K562 (cell line): ENCODE results near the gene GOT2. TPM values are rescaled to one million over a fixed set of nuclear protein-coding genes. Genes with fewer than 3 reads are reported as not detected.

Experiments used
- FOSL1 ChIP-seq: fragments of 200-800 bp; sonication (Bioruptor generic); conservative IDR thresholded peaks from 2 replicates; pipeline ENCODE4 v1.6.1; 2016; ENCODE audit warnings: missing genetic modification characterization, missing compliant biosample characterization
- HCFC1 ChIP-seq: IDR thresholded peaks from 2 replicates; pipeline ENCODE4 v1.6.1; 2012; ENCODE audit warnings: low read depth, low read length, improper control_type of control experiment
- HDAC2 ChIP-seq: fragments of 450-650 bp; IDR thresholded peaks from 2 replicates; pipeline ENCODE4 v1.6.1; 2016; ENCODE audit warnings: mild to moderate bottlenecking
- SAP30 ChIP-seq: fragments of 200-600 bp; sonication (generic); IDR thresholded peaks from 2 replicates; pipeline ENCODE4 v1.6.1; 2012; ENCODE audit warnings: borderline replicate concordance, low read depth, mild to moderate bottlenecking, moderate library complexity, low read length, control low read depth, inconsistent platforms; ENCODE audit not compliant: insufficient read depth, poor library complexity, severe bottlenecking
- SIX5 ChIP-seq, 2 experiments: IDR thresholded peaks; 2 replicates each; pipeline ENCODE4 v1.6.1; 2011; ENCODE audit warnings: low read length in 2 of 2, borderline replicate concordance in 1 of 2, low read depth in 1 of 2, mild to moderate bottlenecking in 1 of 2, moderate library complexity in 1 of 2; ENCODE audit not compliant: insufficient read depth in 1 of 2
- TEAD1 ChIP-seq, 2 experiments: fragments of 450-650 bp in 1 of 2; sonication (generic) in 1 of 2; formaldehyde crosslinking; IDR thresholded peaks; 2 replicates each; pipeline versions ENCODE4 v1.4.0 to v1.8.0; 2020 to 2022; ENCODE audit warnings: mild to moderate bottlenecking in 2 of 2, missing genetic modification reagents in 1 of 2
- polyA plus RNA-seq, 8 experiments: library from polyadenylated mRNA; depleted of rRNA in 4 of 8; stranded (reverse) in 5 of 8; unstranded in 3 of 8; fragments of >200 nt; fragmentation: Nextera tagmentation in 2 of 8; fragmentation: Illumina TruSeq in 1 of 8; extraction: Ambion mirVana in 2 of 8; extraction: Trizol in 1 of 8; gene quantifications; 2 replicates each; pipeline versions ENCODE4 v1.2.1 to v1.2.3, GENCODE V29; 2011 to 2014; ENCODE audit warnings: inconsistent platforms in 1 of 8, missing spikeins in 1 of 8
- total RNA-seq, 7 experiments: library from RNA; depleted of rRNA in 6 of 7; stranded (reverse); fragments of >200 nt in 6 of 7; fragmentation: Illumina TruSeq in 2 of 7; extraction: Trizol in 2 of 7; gene quantifications; 2 replicates each; pipeline versions ENCODE4 v1.2.1 to v1.2.3, GENCODE V29; 2011 to 2021; ENCODE audit warnings: low replicate concordance in 1 of 7
- TF ChIP-seq, protein P1 (sequence below), 2 experiments: fragments of 450-650 bp; formaldehyde crosslinking in 1 of 2; IDR thresholded peaks; 2 replicates each; pipeline versions ENCODE4 v1.4.0 to v1.6.1; 2014 to 2020; ENCODE audit warnings: mild to moderate bottlenecking in 2 of 2, borderline replicate concordance in 1 of 2, low read depth in 1 of 2
- TF ChIP-seq, protein P2 (sequence below), 2 experiments: fragments of 450-650 bp; IDR thresholded peaks; 2 replicates each; pipeline ENCODE4 v1.6.1; 2018; ENCODE audit warnings: mild to moderate bottlenecking in 2 of 2, low read depth in 1 of 2; ENCODE audit not compliant: partially characterized antibody in 2 of 2
- TF ChIP-seq, protein P3 (sequence below): sonication (generic); formaldehyde crosslinking; IDR thresholded peaks from 2 replicates; pipeline ENCODE4 v1.8.0; 2022; ENCODE audit warnings: mild to moderate bottlenecking, missing genetic modification reagents
- TF ChIP-seq, protein P4 (sequence below): fragments of 450-650 bp; formaldehyde crosslinking; IDR thresholded peaks from 2 replicates; pipeline ENCODE4 v1.4.0; 2020; ENCODE audit warnings: mild to moderate bottlenecking, mixed read lengths

Gene GOT2
- total and polyA plus RNA-seq, 9 of the 15 experiments (the other 6 are each of a cell fraction or from before 2014, with no cell fraction given), result 43.1 to 190 (median 80.2) TPM

DNA sequence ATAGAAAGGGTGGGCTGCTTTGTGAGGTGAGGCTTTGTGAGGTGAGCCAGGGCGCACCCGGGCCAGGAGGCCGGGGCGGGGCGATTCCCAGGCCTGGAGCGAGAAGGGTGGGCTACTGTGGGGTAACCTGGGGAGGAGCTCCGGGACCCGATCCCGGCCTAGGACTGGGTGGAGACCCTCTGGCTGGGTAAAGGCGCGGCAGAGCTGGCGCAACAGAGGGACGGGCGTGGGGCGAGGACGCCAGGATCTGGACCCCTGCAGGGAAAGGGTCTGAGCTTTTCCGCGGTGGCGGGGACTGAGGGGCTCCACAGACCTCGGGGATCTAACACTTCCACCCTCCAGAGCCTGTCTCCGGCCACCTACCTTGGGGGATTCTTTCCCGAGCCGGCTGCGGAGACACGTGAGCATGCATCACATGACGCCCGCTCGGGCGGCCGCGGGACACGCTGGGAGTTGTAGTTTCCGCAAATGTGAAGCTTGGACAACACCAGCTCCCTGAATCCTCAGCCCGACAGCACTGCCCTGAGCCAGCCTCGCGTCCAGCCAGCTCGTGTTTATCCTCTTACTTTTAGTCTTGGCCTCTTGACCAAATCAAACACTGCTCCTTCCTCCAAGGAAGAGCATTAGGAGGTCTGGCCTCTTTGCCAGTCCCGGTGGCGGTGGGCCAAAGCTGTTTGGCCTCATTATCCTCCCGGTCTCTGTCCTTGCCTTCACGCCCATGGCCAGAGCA, 49.6 kb downstream of the GOT2 start, which contains the start of gene SLC38A7 (continued):
- TF ChIP-seq, protein P1, sequence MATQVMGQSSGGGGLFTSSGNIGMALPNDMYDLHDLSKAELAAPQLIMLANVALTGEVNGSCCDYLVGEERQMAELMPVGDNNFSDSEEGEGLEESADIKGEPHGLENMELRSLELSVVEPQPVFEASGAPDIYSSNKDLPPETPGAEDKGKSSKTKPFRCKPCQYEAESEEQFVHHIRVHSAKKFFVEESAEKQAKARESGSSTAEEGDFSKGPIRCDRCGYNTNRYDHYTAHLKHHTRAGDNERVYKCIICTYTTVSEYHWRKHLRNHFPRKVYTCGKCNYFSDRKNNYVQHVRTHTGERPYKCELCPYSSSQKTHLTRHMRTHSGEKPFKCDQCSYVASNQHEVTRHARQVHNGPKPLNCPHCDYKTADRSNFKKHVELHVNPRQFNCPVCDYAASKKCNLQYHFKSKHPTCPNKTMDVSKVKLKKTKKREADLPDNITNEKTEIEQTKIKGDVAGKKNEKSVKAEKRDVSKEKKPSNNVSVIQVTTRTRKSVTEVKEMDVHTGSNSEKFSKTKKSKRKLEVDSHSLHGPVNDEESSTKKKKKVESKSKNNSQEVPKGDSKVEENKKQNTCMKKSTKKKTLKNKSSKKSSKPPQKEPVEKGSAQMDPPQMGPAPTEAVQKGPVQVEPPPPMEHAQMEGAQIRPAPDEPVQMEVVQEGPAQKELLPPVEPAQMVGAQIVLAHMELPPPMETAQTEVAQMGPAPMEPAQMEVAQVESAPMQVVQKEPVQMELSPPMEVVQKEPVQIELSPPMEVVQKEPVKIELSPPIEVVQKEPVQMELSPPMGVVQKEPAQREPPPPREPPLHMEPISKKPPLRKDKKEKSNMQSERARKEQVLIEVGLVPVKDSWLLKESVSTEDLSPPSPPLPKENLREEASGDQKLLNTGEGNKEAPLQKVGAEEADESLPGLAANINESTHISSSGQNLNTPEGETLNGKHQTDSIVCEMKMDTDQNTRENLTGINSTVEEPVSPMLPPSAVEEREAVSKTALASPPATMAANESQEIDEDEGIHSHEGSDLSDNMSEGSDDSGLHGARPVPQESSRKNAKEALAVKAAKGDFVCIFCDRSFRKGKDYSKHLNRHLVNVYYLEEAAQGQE (IDR thresholded peaks at IDR 0.05; ENCODE audit: borderline replicate concordance), result peak; percentile 92
- TF ChIP-seq, protein P1 (CRISPR knock-in tag; IDR thresholded peaks at IDR 0.05; ENCODE audit: low read depth), result no peak
- TF ChIP-seq FOSL1 (tag), result no peak
- TF ChIP-seq TEAD1 (CRISPR knock-in tag; IDR thresholded peaks at IDR 0.05), result 0 out of 4 replicates have a peak, but pooled peaks of 1 of the 2 experiments have one; percentile 27
- TF ChIP-seq, protein P2, sequence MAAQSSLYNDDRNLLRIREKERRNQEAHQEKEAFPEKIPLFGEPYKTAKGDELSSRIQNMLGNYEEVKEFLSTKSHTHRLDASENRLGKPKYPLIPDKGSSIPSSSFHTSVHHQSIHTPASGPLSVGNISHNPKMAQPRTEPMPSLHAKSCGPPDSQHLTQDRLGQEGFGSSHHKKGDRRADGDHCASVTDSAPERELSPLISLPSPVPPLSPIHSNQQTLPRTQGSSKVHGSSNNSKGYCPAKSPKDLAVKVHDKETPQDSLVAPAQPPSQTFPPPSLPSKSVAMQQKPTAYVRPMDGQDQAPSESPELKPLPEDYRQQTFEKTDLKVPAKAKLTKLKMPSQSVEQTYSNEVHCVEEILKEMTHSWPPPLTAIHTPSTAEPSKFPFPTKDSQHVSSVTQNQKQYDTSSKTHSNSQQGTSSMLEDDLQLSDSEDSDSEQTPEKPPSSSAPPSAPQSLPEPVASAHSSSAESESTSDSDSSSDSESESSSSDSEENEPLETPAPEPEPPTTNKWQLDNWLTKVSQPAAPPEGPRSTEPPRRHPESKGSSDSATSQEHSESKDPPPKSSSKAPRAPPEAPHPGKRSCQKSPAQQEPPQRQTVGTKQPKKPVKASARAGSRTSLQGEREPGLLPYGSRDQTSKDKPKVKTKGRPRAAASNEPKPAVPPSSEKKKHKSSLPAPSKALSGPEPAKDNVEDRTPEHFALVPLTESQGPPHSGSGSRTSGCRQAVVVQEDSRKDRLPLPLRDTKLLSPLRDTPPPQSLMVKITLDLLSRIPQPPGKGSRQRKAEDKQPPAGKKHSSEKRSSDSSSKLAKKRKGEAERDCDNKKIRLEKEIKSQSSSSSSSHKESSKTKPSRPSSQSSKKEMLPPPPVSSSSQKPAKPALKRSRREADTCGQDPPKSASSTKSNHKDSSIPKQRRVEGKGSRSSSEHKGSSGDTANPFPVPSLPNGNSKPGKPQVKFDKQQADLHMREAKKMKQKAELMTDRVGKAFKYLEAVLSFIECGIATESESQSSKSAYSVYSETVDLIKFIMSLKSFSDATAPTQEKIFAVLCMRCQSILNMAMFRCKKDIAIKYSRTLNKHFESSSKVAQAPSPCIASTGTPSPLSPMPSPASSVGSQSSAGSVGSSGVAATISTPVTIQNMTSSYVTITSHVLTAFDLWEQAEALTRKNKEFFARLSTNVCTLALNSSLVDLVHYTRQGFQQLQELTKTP (IDR thresholded peaks at IDR 0.05; ENCODE audit: low read depth in 1 of 2, partially characterized antibody in 2 of 2), result peak in 1 of 2 experiments; percentile 86
- TF ChIP-seq SIX5 (IDR thresholded peaks at IDR 0.05; ENCODE audit: borderline replicate concordance in 1 of 2, insufficient read depth in 1 of 2, low read depth in 1 of 2, low read length in 2 of 2), result peak; percentile 92
- TF ChIP-seq, protein P3, sequence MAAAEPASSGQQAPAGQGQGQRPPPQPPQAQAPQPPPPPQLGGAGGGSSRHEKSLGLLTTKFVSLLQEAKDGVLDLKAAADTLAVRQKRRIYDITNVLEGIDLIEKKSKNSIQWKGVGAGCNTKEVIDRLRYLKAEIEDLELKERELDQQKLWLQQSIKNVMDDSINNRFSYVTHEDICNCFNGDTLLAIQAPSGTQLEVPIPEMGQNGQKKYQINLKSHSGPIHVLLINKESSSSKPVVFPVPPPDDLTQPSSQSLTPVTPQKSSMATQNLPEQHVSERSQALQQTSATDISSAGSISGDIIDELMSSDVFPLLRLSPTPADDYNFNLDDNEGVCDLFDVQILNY (CRISPR knock-in tag), result no peak
- TF ChIP-seq, protein P4, sequence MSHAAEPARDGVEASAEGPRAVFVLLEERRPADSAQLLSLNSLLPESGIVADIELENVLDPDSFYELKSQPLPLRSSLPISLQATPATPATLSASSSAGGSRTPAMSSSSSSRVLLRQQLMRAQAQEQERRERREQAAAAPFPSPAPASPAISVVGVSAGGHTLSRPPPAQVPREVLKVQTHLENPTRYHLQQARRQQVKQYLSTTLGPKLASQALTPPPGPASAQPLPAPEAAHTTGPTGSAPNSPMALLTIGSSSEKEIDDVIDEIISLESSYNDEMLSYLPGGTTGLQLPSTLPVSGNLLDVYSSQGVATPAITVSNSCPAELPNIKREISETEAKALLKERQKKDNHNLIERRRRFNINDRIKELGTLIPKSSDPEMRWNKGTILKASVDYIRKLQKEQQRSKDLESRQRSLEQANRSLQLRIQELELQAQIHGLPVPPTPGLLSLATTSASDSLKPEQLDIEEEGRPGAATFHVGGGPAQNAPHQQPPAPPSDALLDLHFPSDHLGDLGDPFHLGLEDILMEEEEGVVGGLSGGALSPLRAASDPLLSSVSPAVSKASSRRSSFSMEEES (CRISPR knock-in tag), result peak; percentile 95
- peak; percentile 79; the same call in 1 of the 2 replicates for TF ChIP-seq HDAC2
- TF ChIP-seq SAP30, result peak; percentile 92
- TF ChIP-seq HCFC1, result peak; percentile 98
